SK-N-SH treated with all-trans-retinoic acid at 6 μM for 48 hours (cell line): ENCODE data around the gene BICC1.

Experiments used
- ATAC-seq: fragments of 200-7000 bp; cut with Tn5 transposase; 3 replicates; pipeline ENCODE4 v1.9.1; 2020; ENCODE audit warnings: mild to moderate bottlenecking, moderate library complexity
- BACH2 ChIP-seq: fragments of 250-450 bp; sonication (Bioruptor Pico); IDR thresholded peaks from 2 replicates; pipeline ENCODE4 v1.9.0; 2021; ENCODE audit warnings: mild to moderate bottlenecking, borderline replicate concordance
- CREB5 ChIP-seq: fragments of 250-450 bp; sonication (Bioruptor Pico); IDR thresholded peaks from 2 replicates; pipeline ENCODE4 v1.5.1; 2020; ENCODE audit warnings: low read depth, mild to moderate bottlenecking, moderate library complexity
- CSDC2 ChIP-seq: fragments of 250-450 bp; sonication (Bioruptor Pico); IDR thresholded peaks from 2 replicates; pipeline ENCODE4 v1.5.0; 2020; ENCODE audit warnings: mild to moderate bottlenecking, moderate library complexity
- ESRRG ChIP-seq: fragments of 250-450 bp; sonication (Bioruptor Pico); IDR thresholded peaks from 2 replicates; pipeline ENCODE4 v1.6.1; 2021; ENCODE audit warnings: mild to moderate bottlenecking
- GLIS3 ChIP-seq: fragments of 250-450 bp; sonication (Bioruptor Pico); IDR thresholded peaks from 2 replicates; pipeline ENCODE4 v1.5.0; 2020; ENCODE audit warnings: mild to moderate bottlenecking, moderate library complexity
- ISL1 ChIP-seq: fragments of 250-450 bp; sonication (Bioruptor Pico); IDR thresholded peaks from 2 replicates; pipeline ENCODE4 v2.1.2; 2022; ENCODE audit warnings: mild to moderate bottlenecking, moderate library complexity
- OSR1 ChIP-seq: fragments of 250-450 bp; sonication (Bioruptor Pico); IDR thresholded peaks from 2 replicates; pipeline ENCODE4 v1.8.0; 2022; ENCODE audit warnings: moderate library complexity, mild to moderate bottlenecking, inconsistent platforms
- PATZ1 ChIP-seq: fragments of 250-450 bp; sonication (Bioruptor Pico); IDR thresholded peaks from 2 replicates; pipeline ENCODE4 v1.8.0; 2020; ENCODE audit warnings: mild to moderate bottlenecking, moderate library complexity, borderline replicate concordance
- PPARA ChIP-seq: fragments of 250-450 bp; sonication (Bioruptor Pico); IDR thresholded peaks from 2 replicates; pipeline ENCODE4 v1.5.0; 2020; ENCODE audit warnings: mild to moderate bottlenecking, borderline replicate concordance
- RARB ChIP-seq: fragments of 250-450 bp; sonication (Bioruptor Pico); IDR thresholded peaks from 2 replicates; pipeline ENCODE4 v1.8.0; 2021; ENCODE audit warnings: mild to moderate bottlenecking, moderate library complexity
- SNAI2 ChIP-seq: fragments of 250-450 bp; sonication (Bioruptor Pico); IDR thresholded peaks from 2 replicates; pipeline ENCODE4 v1.5.0; 2020; ENCODE audit warnings: mild to moderate bottlenecking, moderate library complexity
- TCF4 ChIP-seq: fragments of 250-450 bp; sonication (Bioruptor Pico); IDR thresholded peaks from 2 replicates; pipeline ENCODE4 v1.8.0; 2021; ENCODE audit warnings: mild to moderate bottlenecking, moderate library complexity, borderline replicate concordance
- ZC3H10 ChIP-seq: fragments of 250-450 bp; sonication (Bioruptor Pico); IDR thresholded peaks from 2 replicates; pipeline ENCODE4 v1.5.1; 2021; ENCODE audit warnings: mild to moderate bottlenecking, moderate library complexity
- ZFP3 ChIP-seq: fragments of 250-450 bp; sonication (Bioruptor Pico); IDR thresholded peaks from 2 replicates; pipeline ENCODE4 v1.5.0; 2020; ENCODE audit warnings: mild to moderate bottlenecking, moderate library complexity
- ZFP30 ChIP-seq: fragments of 450-650 bp; formaldehyde crosslinking; IDR thresholded peaks from 2 replicates; pipeline ENCODE4 v1.5.0; 2022; ENCODE audit warnings: mild to moderate bottlenecking, moderate library complexity
- ZNF565 ChIP-seq: fragments of 450-650 bp; formaldehyde crosslinking; conservative IDR thresholded peaks from 2 replicates; pipeline ENCODE4 v1.5.0; 2020; ENCODE audit warnings: low read depth, mild to moderate bottlenecking, moderate library complexity
- ZNF70 ChIP-seq: fragments of 450-650 bp; formaldehyde crosslinking; IDR thresholded peaks from 2 replicates; pipeline ENCODE4 v1.5.0; 2020; ENCODE audit warnings: mild to moderate bottlenecking, moderate library complexity
- ZNF8 ChIP-seq: fragments of 450-650 bp; formaldehyde crosslinking; IDR thresholded peaks from 2 replicates; pipeline ENCODE4 v1.5.0; 2020; ENCODE audit warnings: mild to moderate bottlenecking, moderate library complexity
- TF ChIP-seq, protein P1 (sequence below): fragments of 250-450 bp; sonication (Bioruptor Pico); IDR thresholded peaks from 2 replicates; pipeline ENCODE4 v1.5.0; 2020; ENCODE audit warnings: mild to moderate bottlenecking, moderate library complexity
- TF ChIP-seq, protein P2 (sequence below): fragments of 250-450 bp; sonication (Bioruptor Pico); IDR thresholded peaks from 2 replicates; pipeline ENCODE4 v1.8.0; 2021; ENCODE audit warnings: low read depth, mild to moderate bottlenecking, moderate library complexity, borderline replicate concordance
- TF ChIP-seq, protein P3 (sequence below): fragments of 250-450 bp; sonication (Bioruptor Pico); IDR thresholded peaks from 2 replicates; pipeline ENCODE4 v1.5.1; 2021; ENCODE audit warnings: mild to moderate bottlenecking, moderate library complexity

The BICC1 gene

GRCh38 chr10:58481569-58482109, 31.0 kb upstream of the BICC1 start:
- TF ChIP-seq SNAI2 (no peak), OSR1 (CRISPR knock-in tag) (no peak), CREB5 (CRISPR knock-in tag) (no peak), ZNF8 (no peak), ZC3H10 (CRISPR knock-in tag) (no peak), TCF4 (CRISPR knock-in tag) (no peak), CSDC2 (CRISPR knock-in tag) (no peak), ZFP30 (CRISPR knock-in tag) (no peak), RARB (CRISPR knock-in tag) (no peak), ESRRG (CRISPR knock-in tag) (no peak), GLIS3 (CRISPR knock-in tag) (no peak), ZFP3 (CRISPR knock-in tag) (no peak), PATZ1 (no peak), PPARA (CRISPR knock-in tag) (no peak), BACH2 (CRISPR knock-in tag) (no peak)
- TF ChIP-seq, protein P1, sequence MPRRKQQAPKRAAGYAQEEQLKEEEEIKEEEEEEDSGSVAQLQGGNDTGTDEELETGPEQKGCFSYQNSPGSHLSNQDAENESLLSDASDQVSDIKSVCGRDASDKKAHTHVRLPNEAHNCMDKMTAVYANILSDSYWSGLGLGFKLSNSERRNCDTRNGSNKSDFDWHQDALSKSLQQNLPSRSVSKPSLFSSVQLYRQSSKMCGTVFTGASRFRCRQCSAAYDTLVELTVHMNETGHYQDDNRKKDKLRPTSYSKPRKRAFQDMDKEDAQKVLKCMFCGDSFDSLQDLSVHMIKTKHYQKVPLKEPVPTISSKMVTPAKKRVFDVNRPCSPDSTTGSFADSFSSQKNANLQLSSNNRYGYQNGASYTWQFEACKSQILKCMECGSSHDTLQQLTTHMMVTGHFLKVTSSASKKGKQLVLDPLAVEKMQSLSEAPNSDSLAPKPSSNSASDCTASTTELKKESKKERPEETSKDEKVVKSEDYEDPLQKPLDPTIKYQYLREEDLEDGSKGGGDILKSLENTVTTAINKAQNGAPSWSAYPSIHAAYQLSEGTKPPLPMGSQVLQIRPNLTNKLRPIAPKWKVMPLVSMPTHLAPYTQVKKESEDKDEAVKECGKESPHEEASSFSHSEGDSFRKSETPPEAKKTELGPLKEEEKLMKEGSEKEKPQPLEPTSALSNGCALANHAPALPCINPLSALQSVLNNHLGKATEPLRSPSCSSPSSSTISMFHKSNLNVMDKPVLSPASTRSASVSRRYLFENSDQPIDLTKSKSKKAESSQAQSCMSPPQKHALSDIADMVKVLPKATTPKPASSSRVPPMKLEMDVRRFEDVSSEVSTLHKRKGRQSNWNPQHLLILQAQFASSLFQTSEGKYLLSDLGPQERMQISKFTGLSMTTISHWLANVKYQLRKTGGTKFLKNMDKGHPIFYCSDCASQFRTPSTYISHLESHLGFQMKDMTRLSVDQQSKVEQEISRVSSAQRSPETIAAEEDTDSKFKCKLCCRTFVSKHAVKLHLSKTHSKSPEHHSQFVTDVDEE, result no peak
- ATAC-seq, result no peak

- ATAC-seq, result no peak
- TF ChIP-seq ZFP3 (CRISPR knock-in tag), result no peak
- TF ChIP-seq ZNF565 (CRISPR knock-in tag), result no peak
- TF ChIP-seq, protein P2, sequence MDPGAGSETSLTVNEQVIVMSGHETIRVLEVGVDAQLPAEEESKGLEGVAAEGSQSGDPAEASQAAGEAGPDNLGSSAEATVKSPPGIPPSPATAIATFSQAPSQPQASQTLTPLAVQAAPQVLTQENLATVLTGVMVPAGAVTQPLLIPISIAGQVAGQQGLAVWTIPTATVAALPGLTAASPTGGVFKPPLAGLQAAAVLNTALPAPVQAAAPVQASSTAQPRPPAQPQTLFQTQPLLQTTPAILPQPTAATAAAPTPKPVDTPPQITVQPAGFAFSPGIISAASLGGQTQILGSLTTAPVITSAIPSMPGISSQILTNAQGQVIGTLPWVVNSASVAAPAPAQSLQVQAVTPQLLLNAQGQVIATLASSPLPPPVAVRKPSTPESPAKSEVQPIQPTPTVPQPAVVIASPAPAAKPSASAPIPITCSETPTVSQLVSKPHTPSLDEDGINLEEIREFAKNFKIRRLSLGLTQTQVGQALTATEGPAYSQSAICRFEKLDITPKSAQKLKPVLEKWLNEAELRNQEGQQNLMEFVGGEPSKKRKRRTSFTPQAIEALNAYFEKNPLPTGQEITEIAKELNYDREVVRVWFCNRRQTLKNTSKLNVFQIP (CRISPR knock-in tag), result no peak
- no peak for TF ChIP-seq BACH2 (CRISPR knock-in tag)
- no peak for TF ChIP-seq CREB5 (CRISPR knock-in tag)
- no peak for TF ChIP-seq SNAI2
- no peak for TF ChIP-seq ZFP30 (CRISPR knock-in tag)
- no peak for TF ChIP-seq TCF4 (CRISPR knock-in tag)
- TF ChIP-seq GLIS3 (CRISPR knock-in tag), result no peak
Measured at GRCh38 chr10:58486821-58487220, 25.9 kb upstream of the BICC1 start.

- no peak for ATAC-seq
- TF ChIP-seq GLIS3 (CRISPR knock-in tag) (no peak), ZNF70 (no peak), ISL1 (no peak), RARB (CRISPR knock-in tag) (no peak), CSDC2 (CRISPR knock-in tag) (no peak), PATZ1 (no peak), CREB5 (CRISPR knock-in tag) (no peak), PPARA (CRISPR knock-in tag) (no peak)
- TF ChIP-seq, protein P3, sequence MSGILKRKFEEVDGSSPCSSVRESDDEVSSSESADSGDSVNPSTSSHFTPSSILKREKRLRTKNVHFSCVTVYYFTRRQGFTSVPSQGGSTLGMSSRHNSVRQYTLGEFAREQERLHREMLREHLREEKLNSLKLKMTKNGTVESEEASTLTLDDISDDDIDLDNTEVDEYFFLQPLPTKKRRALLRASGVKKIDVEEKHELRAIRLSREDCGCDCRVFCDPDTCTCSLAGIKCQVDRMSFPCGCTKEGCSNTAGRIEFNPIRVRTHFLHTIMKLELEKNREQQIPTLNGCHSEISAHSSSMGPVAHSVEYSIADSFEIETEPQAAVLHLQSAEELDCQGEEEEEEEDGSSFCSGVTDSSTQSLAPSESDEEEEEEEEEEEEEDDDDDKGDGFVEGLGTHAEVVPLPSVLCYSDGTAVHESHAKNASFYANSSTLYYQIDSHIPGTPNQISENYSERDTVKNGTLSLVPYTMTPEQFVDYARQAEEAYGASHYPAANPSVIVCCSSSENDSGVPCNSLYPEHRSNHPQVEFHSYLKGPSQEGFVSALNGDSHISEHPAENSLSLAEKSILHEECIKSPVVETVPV (CRISPR knock-in tag), result no peak
- TF ChIP-seq, all 23 proteins: peak for 0
Measured at GRCh38 chr10:58488921-58489320, 23.8 kb upstream of the BICC1 start.
